ENCODE measurements around the gene CPNE8.

CPNE8 gene

GRCh38 chr12:38895446-38895845 is 9.9 kb downstream of the CPNE8 start:
- DNase-seq: no peak

- no peak for DNase-seq
Observed at GRCh38 chr12:38892976-38893375, 12.4 kb downstream of the CPNE8 start.

DNA sequence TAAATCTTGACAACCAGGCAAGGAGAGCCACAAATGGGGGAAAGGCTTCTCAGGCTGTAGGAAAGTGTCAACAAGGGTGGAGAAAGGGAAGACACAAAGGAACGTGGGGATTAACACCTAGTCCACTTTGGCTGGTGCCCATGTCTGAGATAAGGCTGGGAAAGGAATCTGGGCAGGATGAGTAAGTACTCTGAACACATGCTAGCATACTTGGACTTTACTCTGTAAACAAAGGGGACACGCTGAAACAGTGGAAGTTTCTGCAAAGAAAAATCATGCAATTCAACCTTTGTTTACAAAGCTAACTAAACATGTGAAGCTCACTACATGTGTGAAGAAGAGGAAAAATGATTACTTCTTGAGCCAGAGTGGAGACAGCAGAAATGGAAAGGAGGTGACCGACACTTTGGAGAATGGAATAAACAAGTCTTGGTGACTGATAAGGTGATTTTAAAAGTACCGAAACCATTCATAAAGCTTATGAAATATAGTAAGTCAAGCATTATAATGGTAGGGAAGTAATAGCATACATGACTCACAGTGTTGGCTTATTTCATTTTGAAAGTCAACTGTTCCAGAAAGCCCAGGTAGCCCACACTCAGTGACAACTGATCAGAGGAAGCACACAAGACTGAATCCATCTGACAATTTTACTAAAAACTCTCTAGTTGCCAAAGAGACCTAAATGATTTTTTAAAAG is 13.2 kb downstream of the CPNE8 start:
- no peak for DNase-seq

DNA sequence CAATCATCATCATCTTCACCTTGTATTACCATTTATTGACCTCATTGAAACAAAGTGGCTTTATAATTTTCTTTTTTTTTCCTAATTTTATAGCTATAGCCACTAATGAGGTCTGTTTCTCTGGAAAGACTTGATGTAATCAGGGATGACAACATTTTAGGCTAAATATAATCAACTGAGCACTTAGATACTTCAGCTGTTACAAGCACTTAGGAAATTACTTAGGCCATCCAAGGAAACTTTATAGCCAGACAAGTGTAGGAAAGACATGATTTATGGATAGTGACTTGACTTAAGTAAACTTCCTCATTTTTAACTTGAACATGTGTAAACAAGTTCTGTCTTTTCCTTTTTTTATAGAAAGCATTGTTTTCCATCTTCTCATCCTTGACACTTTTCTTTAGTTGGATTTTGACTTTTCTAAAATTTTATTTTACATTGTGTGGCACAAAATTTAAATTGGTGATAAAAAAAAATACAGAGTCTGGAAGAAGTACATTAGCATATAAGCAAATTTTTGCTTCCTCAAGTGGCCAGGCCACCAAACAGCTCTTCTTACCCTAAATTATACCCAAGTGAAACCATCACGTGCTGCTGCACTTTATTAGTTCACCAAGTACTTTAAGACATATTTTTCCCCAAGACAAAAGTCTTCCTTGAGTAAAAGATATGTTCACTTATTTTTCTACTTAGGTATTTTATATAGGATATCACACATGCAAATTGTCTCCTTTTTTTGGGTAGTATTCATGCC is 15.1 kb downstream of the CPNE8 start:
- DNase-seq: no peak

GRCh38 chr12:38889297-38889815 is 16.0 kb downstream of the CPNE8 start:
- DNase-seq: no peak

- DNase-seq: no peak
Observed at GRCh38 chr12:38887770-38888169, 17.6 kb downstream of the CPNE8 start.

GRCh38 chr12:38886931-38887330 is 18.5 kb downstream of the CPNE8 start:
- no peak for DNase-seq

GRCh38 chr12:38886064-38886463 is 19.3 kb downstream of the CPNE8 start:
- no peak for DNase-seq

GRCh38 chr12:38884666-38885065 is 20.7 kb downstream of the CPNE8 start:
- DNase-seq: no peak

DNA sequence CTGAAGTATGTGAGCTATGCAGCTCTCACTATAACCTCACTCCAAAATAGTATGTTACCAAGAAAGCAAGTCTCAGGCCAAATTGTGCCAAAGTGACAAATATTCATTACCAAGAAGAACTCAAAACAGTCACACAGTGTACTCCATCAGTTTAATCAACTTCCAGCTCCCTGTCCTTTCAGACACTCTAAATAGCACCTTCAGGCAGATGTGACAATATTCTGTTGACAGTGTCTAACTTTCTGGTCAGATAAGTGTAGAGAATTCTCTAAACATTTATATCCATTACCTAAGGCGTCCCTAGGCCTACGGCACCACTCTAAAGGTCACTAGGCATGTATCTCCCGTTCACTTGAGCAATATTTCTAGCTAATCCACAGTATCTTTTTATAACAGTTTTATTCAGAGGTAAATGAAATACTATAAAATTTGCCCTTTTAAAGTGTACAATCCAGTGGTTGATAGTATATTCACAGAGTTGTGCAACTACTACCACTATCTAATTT is 21.7 kb downstream of the CPNE8 start:
- no peak for DNase-seq

- DNase-seq: no peak
Observed at GRCh38 chr12:38880288-38880687, 25.1 kb downstream of the CPNE8 start.

GRCh38 chr12:38878986-38879385 is 26.4 kb downstream of the CPNE8 start:
- DNase-seq: no peak

DNA sequence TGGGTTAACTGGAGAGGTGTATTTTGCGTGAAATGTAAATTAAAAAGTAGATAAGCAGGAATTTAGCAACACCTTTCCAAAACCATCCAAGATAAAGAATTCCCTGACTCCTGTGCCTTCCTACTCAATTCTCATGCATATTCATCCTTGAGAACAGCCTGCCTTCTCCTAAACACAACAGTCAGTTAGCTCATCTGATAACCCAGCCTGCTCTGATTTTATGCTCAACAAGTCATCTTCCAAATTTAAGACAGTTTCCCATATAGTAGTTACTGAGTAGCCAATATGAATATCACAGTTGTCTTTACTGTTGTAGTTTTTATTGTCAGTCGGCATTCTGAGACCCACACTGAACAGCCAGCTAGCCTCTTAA is 27.1 kb downstream of the CPNE8 start:
- no peak for DNase-seq

DNA sequence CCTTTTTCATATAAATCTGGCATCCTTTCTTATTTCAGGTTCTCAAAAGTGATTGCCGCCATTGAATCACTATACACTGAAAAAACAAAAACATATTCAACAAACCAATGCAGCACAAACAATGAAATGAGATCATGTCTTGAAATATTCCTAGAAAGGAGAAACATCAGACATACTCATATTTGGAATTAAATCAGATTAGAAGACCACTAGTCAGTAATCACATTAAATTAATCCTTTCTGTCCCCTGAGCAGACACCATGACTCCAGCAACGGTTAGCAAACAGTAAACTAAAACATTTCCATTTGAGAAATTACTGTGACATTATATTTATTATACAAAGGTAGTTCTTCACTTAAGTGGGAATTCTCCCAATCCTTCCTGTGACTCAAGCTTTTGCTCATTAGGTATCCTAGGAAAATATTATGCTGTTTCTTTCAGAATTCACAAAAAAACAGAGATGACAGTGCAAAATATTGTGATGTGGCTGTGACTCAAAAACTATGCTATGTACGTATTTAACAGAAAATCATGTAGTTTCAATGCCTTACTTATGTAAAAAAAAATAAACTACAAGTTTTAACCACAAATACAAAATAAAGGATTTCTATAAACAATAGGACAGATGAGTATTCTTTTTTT is 29.7 kb downstream of the CPNE8 start:
- no peak for DNase-seq

- DNase-seq: no peak
Observed at GRCh38 chr12:38872561-38872960, 32.8 kb downstream of the CPNE8 start.

GRCh38 chr12:38872156-38872555 is 33.2 kb downstream of the CPNE8 start:
- DNase-seq: no peak

GRCh38 chr12:38869036-38869435 is 36.4 kb downstream of the CPNE8 start:
- no peak for DNase-seq

- DNase-seq: no peak
Observed at GRCh38 chr12:38850461-38850860, 54.9 kb downstream of the CPNE8 start.

- no peak for DNase-seq
Observed at GRCh38 chr12:38847247-38847646, 58.1 kb downstream of the CPNE8 start.

DNA sequence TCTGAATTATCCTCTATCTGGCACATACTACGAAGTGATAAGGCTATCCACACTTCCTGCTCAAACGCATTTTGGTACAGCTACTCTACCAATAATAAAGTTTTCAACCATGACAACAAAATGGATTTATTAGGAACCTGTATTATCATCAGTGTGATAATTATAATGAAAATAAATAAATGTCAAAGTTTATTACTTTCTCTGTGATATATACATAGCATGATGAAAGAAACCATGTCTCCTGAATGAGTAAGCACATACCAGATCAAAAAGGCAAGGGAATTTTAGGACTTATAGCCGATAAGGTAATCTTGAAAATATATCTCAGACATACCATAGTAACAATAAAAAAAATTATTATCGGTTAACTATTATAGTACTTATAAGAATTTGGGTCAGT is 61.1 kb downstream of the CPNE8 start:
- DNase-seq: no peak

GRCh38 chr12:38838056-38838850 is 67.1 kb downstream of the CPNE8 start:
- DNase-seq: no peak

DNA sequence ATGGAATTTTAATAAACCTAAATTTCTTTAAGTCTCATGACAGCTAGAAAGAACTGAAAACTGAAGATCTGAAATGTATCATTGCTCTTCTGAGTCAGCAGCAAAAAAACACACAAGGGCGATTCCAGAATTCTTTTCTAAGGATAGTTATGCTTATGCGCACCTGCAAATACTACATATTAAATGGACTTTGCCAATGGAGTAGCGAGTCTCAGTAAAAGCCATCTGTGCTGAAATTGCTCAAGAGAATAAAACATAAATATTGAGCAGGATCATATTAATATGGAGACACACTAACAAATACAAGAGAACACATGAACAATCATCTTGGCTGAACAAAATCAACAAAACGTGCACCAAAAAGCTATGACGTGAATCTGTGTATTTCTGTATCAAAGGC is 73.7 kb downstream of the CPNE8 start:
- no peak for DNase-seq

DNA sequence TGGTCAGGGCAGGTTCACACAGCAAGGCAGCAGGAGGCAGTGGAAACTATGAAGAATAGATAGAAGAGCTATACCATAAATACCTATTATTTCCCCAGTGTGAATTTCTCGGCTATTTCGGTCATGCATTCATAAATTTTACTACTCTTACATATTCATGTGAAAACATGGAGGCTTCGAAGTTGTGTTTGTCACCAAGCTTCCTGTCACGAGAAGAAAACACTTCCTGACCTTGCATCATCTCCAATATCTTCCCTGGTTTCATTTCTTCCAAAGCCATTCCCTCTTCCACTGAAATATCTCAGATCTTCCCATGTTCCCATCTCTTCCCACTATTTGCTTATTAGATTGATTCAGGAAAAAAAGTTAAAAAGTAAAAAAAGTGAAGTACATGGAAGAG is 80.4 kb downstream of the CPNE8 start:
- DNase-seq: no peak

Data from central memory CD4-positive, alpha-beta T cell (primary cell).